K562 (cell line): Measurements from ENCODE around the gene DKKL1. TPM values are rescaled to one million over a fixed set of nuclear protein-coding genes. Genes with fewer than 3 reads are reported as not detected.

ENCODE experiments used
- ATAC-seq: fragments of 200-7000 bp; cut with Tn5 transposase; 3 replicates; pipeline ENCODE4 v1.9.1; 2020; ENCODE audit warnings: moderate library complexity
- BruUV-seq: library from RNA; stranded (reverse); fragments of 400-500 nt; replicated peaks from 2 replicates; lab custom pipeline; 2021; lab: Mats Ljungman, UMichigan
- CTCF ChIA-PET: fragments of 300-600 bp; formaldehyde crosslinking; extraction: SDS; loops from one replicate; lab custom pipeline; 2021; ENCODE audit warnings: low intra/inter-chr PET ratio; lab: Yijun Ruan, JAX
- POLR2A ChIA-PET: fragments of 300-600, 350-650 bp; sonication (Branson Sonifier 250); formaldehyde crosslinking; extraction: SDS; loops from one replicate; lab custom pipeline; 2021; ENCODE audit warnings: antibody characterized with exemption, inconsistent platforms; lab: Yijun Ruan, JAX
- DNase-seq, 4 experiments: peaks; one replicate each; pipeline versions ENCODE4 v3.0.0 to v3.0.0-alpha.2; 2011 to 2018; ENCODE audit warnings: low spot score in 3 of 4, mixed read lengths in 3 of 4; ENCODE audit errors: extremely low read depth in 1 of 4
- FAIRE-seq: peaks from 2 replicates; lab custom pipeline; 2011; peaks lifted over from hg19 to GRCh38; lab: Jason Lieb, UNC
- H2AFZ ChIP-seq: 2 replicates; pipeline ENCODE4 v1.6.0; 2011; ENCODE audit warnings: low read depth, low read length, control low read depth, inconsistent platforms
- H3K27ac ChIP-seq: fragments of 200-600 bp; 3 replicates; pipeline ENCODE4 v1.8.0; 2011; ENCODE audit warnings: low read depth, mild to moderate bottlenecking, control low read depth, inconsistent platforms, low read length, moderate library complexity, mixed read lengths; ENCODE audit errors: extremely low read depth
- H3K27me3 ChIP-seq, 2 experiments: fragments of 300-600 bp in 1 of 2; 2 replicates in 1 of 2; 3 replicates in 1 of 2; pipeline versions ENCODE4 v1.6.0 to v1.8.0; 2011; ENCODE audit warnings: inconsistent platforms in 2 of 2, low read length in 2 of 2, mild to moderate bottlenecking in 1 of 2, mixed read lengths in 1 of 2, moderate library complexity in 1 of 2; ENCODE audit not compliant: control insufficient read depth in 2 of 2, insufficient read depth in 2 of 2
- H3K36me3 ChIP-seq: fragments of 300-600 bp; 3 replicates; pipeline ENCODE4 v1.8.0; 2011; ENCODE audit warnings: mild to moderate bottlenecking, low read length, inconsistent platforms; ENCODE audit not compliant: control insufficient read depth, insufficient read depth
- H3K4me1 ChIP-seq, 2 experiments: fragments of 200-600 bp in 1 of 2; replicated peaks in 1 of 2; 2 replicates in 1 of 2; 3 replicates in 1 of 2; pipeline versions ENCODE4 v1.5.1 to v1.8.0; 2011; ENCODE audit warnings: inconsistent platforms in 2 of 2, low read length in 2 of 2, mild to moderate bottlenecking in 1 of 2, mixed read lengths in 1 of 2, moderate library complexity in 1 of 2; ENCODE audit not compliant: control insufficient read depth in 2 of 2, insufficient read depth in 2 of 2
- H3K4me2 ChIP-seq: 2 replicates; pipeline ENCODE4 v1.6.1; 2011; ENCODE audit warnings: low read length, control low read depth, inconsistent platforms, mixed read lengths; ENCODE audit not compliant: insufficient read depth
- H3K4me3 ChIP-seq: fragments of 200-600 bp; sonication (generic), shearing (Covaris generic); 2 replicates; pipeline ENCODE4 v1.5.1; 2016; ENCODE audit warnings: control low read depth, inconsistent platforms
- H3K79me2 ChIP-seq: fragments of 200-600 bp; 3 replicates; pipeline ENCODE4 v1.8.0; 2011; ENCODE audit warnings: low read length, inconsistent platforms; ENCODE audit not compliant: control insufficient read depth, insufficient read depth
- H3K9ac ChIP-seq, 2 experiments: 2 replicates each; pipeline versions ENCODE4 v1.6.0 to v1.6.1; 2011; ENCODE audit warnings: low read depth in 2 of 2, low read length in 2 of 2, control low read depth in 1 of 2, inconsistent platforms in 1 of 2, mild to moderate bottlenecking in 1 of 2, mixed read lengths in 1 of 2; ENCODE audit not compliant: insufficient read depth in 1 of 2
- H3K9me1 ChIP-seq: one replicate; pipeline ENCODE4 v1.6.0; 2011; ENCODE audit warnings: inconsistent platforms, mild to moderate bottlenecking, low read length, moderate library complexity; ENCODE audit not compliant: control insufficient read depth, insufficient read depth
- H3K9me3 ChIP-seq: replicated peaks from 2 replicates; pipeline ENCODE4 v1.5.1; 2011; ENCODE audit warnings: low read depth, low read length, inconsistent platforms; ENCODE audit not compliant: control insufficient read depth, insufficient read depth
- H4K20me1 ChIP-seq: replicated peaks from 2 replicates; pipeline ENCODE4 v1.6.1; 2011; ENCODE audit warnings: low read length, inconsistent platforms, mixed read lengths; ENCODE audit not compliant: control insufficient read depth, insufficient read depth
- ARID1B ChIP-seq: fragments of 450-650 bp; IDR thresholded peaks from 2 replicates; pipeline ENCODE4 v1.6.1; 2016; ENCODE audit warnings: antibody characterized with exemption, mild to moderate bottlenecking, inconsistent platforms
- BCOR ChIP-seq: fragments of 450-650 bp; IDR thresholded peaks from 2 replicates; pipeline ENCODE4 v1.6.1; 2016
- CC2D1A ChIP-seq: fragments of 450-650 bp; IDR thresholded peaks from 2 replicates; pipeline ENCODE4 v1.6.1; 2017; ENCODE audit warnings: mild to moderate bottlenecking
- ESRRA ChIP-seq: fragments of 450-650 bp; IDR thresholded peaks from 2 replicates; pipeline ENCODE4 v1.6.1; 2014; ENCODE audit warnings: low read depth, mild to moderate bottlenecking, moderate library complexity, borderline replicate concordance
- HIVEP1 ChIP-seq: fragments of 250-450 bp; sonication (Bioruptor Pico); IDR thresholded peaks from 2 replicates; pipeline ENCODE4 v1.4.0; 2020; ENCODE audit warnings: mild to moderate bottlenecking
- ID3 ChIP-seq, 2 experiments: fragments of 250-450 bp in 1 of 2; fragments of 450-650 bp in 1 of 2; sonication (Bioruptor Pico) in 1 of 2; IDR thresholded peaks; 2 replicates each; pipeline versions ENCODE4 v1.6.1 to v1.8.0; 2016 to 2021; ENCODE audit warnings: mild to moderate bottlenecking in 2 of 2, moderate library complexity in 2 of 2, missing compliant biosample characterization in 1 of 2, missing genetic modification characterization in 1 of 2
- KLF16 ChIP-seq: IDR thresholded peaks from 2 replicates; pipeline ENCODE4 v1.6.1; 2016; ENCODE audit warnings: antibody characterized with exemption
- MAFF ChIP-seq: IDR thresholded peaks from 2 replicates; pipeline ENCODE4 v1.6.1; 2012; ENCODE audit warnings: low read length, improper control_type of control experiment
- MAZ ChIP-seq, 2 experiments: fragments of 450-650 bp in 1 of 2; sonication (generic) in 1 of 2; formaldehyde crosslinking; IDR thresholded peaks in 1 of 2; conservative IDR thresholded peaks in 1 of 2; 2 replicates each; pipeline versions ENCODE4 v1.4.0 to v1.5.0; 2020; ENCODE audit warnings: mild to moderate bottlenecking in 1 of 2, missing genetic modification reagents in 1 of 2
- MEIS2 ChIP-seq: fragments of 450-650 bp; IDR thresholded peaks from 2 replicates; pipeline ENCODE4 v1.6.1; 2014; ENCODE audit warnings: mild to moderate bottlenecking; ENCODE audit not compliant: partially characterized antibody
- NBN ChIP-seq: fragments of 450-650 bp; IDR thresholded peaks from 2 replicates; pipeline ENCODE4 v1.6.1; 2016; ENCODE audit warnings: low read depth, mild to moderate bottlenecking
- NFATC3 ChIP-seq: fragments of 450-650 bp; IDR thresholded peaks from 2 replicates; pipeline ENCODE4 v1.6.1; 2017; ENCODE audit warnings: mild to moderate bottlenecking
- PPARD ChIP-seq: fragments of 250-450 bp; sonication (Bioruptor Pico); IDR thresholded peaks from 2 replicates; pipeline ENCODE4 v1.8.0; 2022; ENCODE audit warnings: inconsistent platforms, mild to moderate bottlenecking, moderate library complexity
- RNF2 ChIP-seq: sonication (generic); IDR thresholded peaks from 2 replicates; pipeline ENCODE4 v1.6.1; 2016
- SMARCE1 ChIP-seq: fragments of 450-650 bp; IDR thresholded peaks from 2 replicates; pipeline ENCODE4 v1.7.1; 2016; ENCODE audit warnings: mild to moderate bottlenecking
- SP1 ChIP-seq: sonication (generic); formaldehyde crosslinking; IDR thresholded peaks from 2 replicates; pipeline ENCODE4 v1.8.1; 2022; ENCODE audit warnings: mild to moderate bottlenecking, missing genetic modification reagents
- VEZF1 ChIP-seq: fragments of 200-800 bp; sonication (Bioruptor generic); IDR thresholded peaks from 2 replicates; pipeline ENCODE4 v1.6.1; 2017; ENCODE audit warnings: missing genetic modification characterization, missing compliant biosample characterization
- YBX1 ChIP-seq: fragments of 450-650 bp; IDR thresholded peaks from 2 replicates; pipeline ENCODE4 v1.7.1; 2016; ENCODE audit warnings: mild to moderate bottlenecking
- ZBTB7A ChIP-seq: IDR thresholded peaks from 2 replicates; pipeline ENCODE4 v1.6.1; 2011; ENCODE audit warnings: low read depth, mild to moderate bottlenecking, low read length, moderate library complexity, borderline replicate concordance; ENCODE audit not compliant: control insufficient read depth
- ZNF239 ChIP-seq: fragments of 250-450 bp; sonication (Bioruptor Pico); IDR thresholded peaks from 2 replicates; pipeline ENCODE4 v1.4.0; 2020; ENCODE audit warnings: mild to moderate bottlenecking
- ZNF551 ChIP-seq: fragments of 250-450 bp; sonication (Bioruptor Pico); IDR thresholded peaks from 2 replicates; pipeline ENCODE4 v1.5.0; 2021; ENCODE audit warnings: mild to moderate bottlenecking, moderate library complexity
- ZNF830 ChIP-seq: fragments of 250-450 bp; sonication (Bioruptor Pico); IDR thresholded peaks from 2 replicates; pipeline ENCODE4 v1.5.0; 2021; ENCODE audit warnings: mild to moderate bottlenecking
- WGBS: fragments of 100-300 bp; shearing (Covaris generic); methylation state at CpG from one replicate; pipeline ENCODE4 v1.1.6; 2016; ENCODE audit warnings: low coverage, mixed read lengths; ENCODE audit not compliant: insufficient coverage; ENCODE audit errors: missing lambda C conversion rate; 5-methylcytosine and 5-hydroxymethylcytosine counted together
- in situ Hi-C: fragments of 300-500 bp; cut with MboI; formaldehyde crosslinking; loops from 4 replicates; pipeline ENCODE4 v1.15.0; 2018; ENCODE audit warnings: inconsistent platforms, mixed read lengths
- intact Hi-C: fragments of 100-400 bp; cut with micrococcal nuclease; formaldehyde crosslinking; loops from 2 replicates; pipeline ENCODE4 v1.14.2; 2022
- polyA plus RNA-seq, 8 experiments: library from polyadenylated mRNA; depleted of rRNA in 4 of 8; stranded (reverse) in 5 of 8; unstranded in 3 of 8; fragments of >200 nt; fragmentation: Nextera tagmentation in 2 of 8; fragmentation: Illumina TruSeq in 1 of 8; extraction: Ambion mirVana in 2 of 8; extraction: Trizol in 1 of 8; gene quantifications; 2 replicates each; pipeline versions ENCODE4 v1.2.1 to v1.2.3, GENCODE V29; 2011 to 2014; ENCODE audit warnings: inconsistent platforms in 1 of 8, missing spikeins in 1 of 8
- total RNA-seq, 7 experiments: library from RNA; depleted of rRNA in 6 of 7; stranded (reverse); fragments of >200 nt in 6 of 7; fragmentation: Illumina TruSeq in 2 of 7; extraction: Trizol in 2 of 7; gene quantifications; 2 replicates each; pipeline versions ENCODE4 v1.2.1 to v1.2.3, GENCODE V29; 2011 to 2021; ENCODE audit warnings: low replicate concordance in 1 of 7

The DKKL1 gene
- total and polyA plus RNA-seq, 9 of the 15 experiments (the other 6 are each of a cell fraction or from before 2014, with no cell fraction given), result 0.15 to 1.7 (median 0.52) TPM

- H3K9me3 ChIP-seq, result 0 out of 2 replicates have a peak, but pooled peaks cover 3% of the 10 kb centered on the region
- H3K36me3 ChIP-seq, result no peaks in the 10 kb centered on the region
- H3K4me1 ChIP-seq, result peaks cover 7 to 45% of the 10 kb centered on the region in 2 experiments; a peak in 4 of 5 replicates
- intact Hi-C loops (loop anchor here (1.0 to 2.0 kb wide), 3 partner anchors 39 to 79 kb away; no protein-coding TSS in a partner anchor), in situ Hi-C loops (loop anchor here (5.0 kb wide), 1 partner anchor 46 kb away; no protein-coding TSS in a partner anchor)
- POLR2A ChIA-PET, result interaction anchor here (0.6 to 1.3 kb wide), 10 partner anchors 15 to 477 kb away, joined by 3 to 4 read pairs (median 3); partner anchors contain the start of gene RPS11
- 22% methylated on average over 14 of the region's 14 CpGs for WGBS
- peak overlapping the region in 1 of 2 experiments; percentile 81; a peak in 1 of 4 replicates for H3K9ac ChIP-seq
- no TSS peak for BruUV-seq
- no peaks in the 10 kb centered on the region for H3K27me3 ChIP-seq
- ATAC-seq (peak; percentile 95), DNase-seq (peak; percentile 87 to 92 (median 89)), FAIRE-seq (peak; percentile 100)
- 0 out of 3 replicates have a peak overlapping the region, but pooled peaks have one; percentile 19 for H3K27ac ChIP-seq
- H3K79me2 ChIP-seq, result no peaks in the 10 kb centered on the region
- CTCF ChIA-PET, result interaction anchor here (1.0 to 4.4 kb wide), 5 partner anchors 52 to 180 kb away, joined by 3 to 59 read pairs (median 4); no protein-coding TSS in a partner anchor
- no peak overlapping the region for H3K4me3 ChIP-seq
- peak overlapping the region; percentile 58; the same call in 1 of the 2 replicates for H3K4me2 ChIP-seq
- no peaks in the 10 kb centered on the region for H4K20me1 ChIP-seq
- H3K9me1 ChIP-seq, result no peaks in the 10 kb centered on the region
- peak overlapping the region; percentile 88 for H2AFZ ChIP-seq
- TF ChIP-seq BCOR (peak; percentile 77), ZNF830 (CRISPR knock-in tag) (no peak), YBX1 (0 out of 2 replicates have a peak, but pooled peaks have one; percentile 79), ZNF239 (CRISPR knock-in tag) (no peak), ARID1B (no peak), PPARD (no peak), ZNF551 (CRISPR knock-in tag) (no peak), NBN (peak; percentile 84), HIVEP1 (CRISPR knock-in tag) (no peak), VEZF1 (CRISPR knock-in tag) (0 out of 2 replicates have a peak, but pooled peaks have one; percentile 42), MEIS2 (peak; percentile 49), MAFF (no peak), CC2D1A (peak; percentile 95), RNF2 (no peak), ZBTB7A (0 out of 2 replicates have a peak, but pooled peaks have one; percentile 15), KLF16 (0 out of 2 replicates have a peak, but pooled peaks have one; percentile 34), MAZ (CRISPR knock-in tag; conservative IDR thresholded peaks at IDR 0.05 in 1 of 2, IDR thresholded peaks at IDR 0.05 in 1 of 2) (no peak; a peak in 1 of 4 replicates), SMARCE1 (0 out of 2 replicates have a peak, but pooled peaks have one; percentile 32), NFATC3 (peak; percentile 71; the same call in 1 of the 2 replicates), ID3 (CRISPR knock-in tag; IDR thresholded peaks at IDR 0.05) (no peak), ID3 (tag; IDR thresholded peaks at IDR 0.05) (no peak), SP1 (peak; percentile 65; the same call in 1 of the 2 replicates), ESRRA (no peak)
Observed at GRCh38 chr19:49391581-49392399, 28.1 kb downstream of the DKKL1 start.
